Tongue (tissue), 2 donors: ENCODE results near the gene PPAT. TPM values are rescaled to one million over a fixed set of nuclear protein-coding genes. Genes with fewer than 3 reads are reported as not detected.
A peak's percentile ranks its signal among the peaks of the same experiment; 100 is the strongest.
"Not testable (repeated sequence)": the region's sequence is repeated elsewhere in the genome, so short reads cannot be mapped to it uniquely, and the experiment has no call there.

Experiments used
- DNase-seq: peaks from one replicate; pipeline ENCODE4 v3.0.0-alpha.2; 2015
- total RNA-seq: library from RNA; depleted of rRNA; stranded (reverse); fragments of >200 nt; gene quantifications from one replicate; pipeline ENCODE4 v1.2.3, GENCODE V29; 2014

PPAT gene
- 11.6 TPM for total RNA-seq

GRCh38 chr4:56435140-56435926, at the start of gene PPAT:
Gene PPAT, minus strand, starts transcription at chr4:56435615. Its CDS starts 138 bp downstream, at chr4:56435477.
- DNase-seq, result peak; percentile 99

GRCh38 chr4:56480691-56481090, 45.3 kb upstream of the PPAT start:
- no peak for DNase-seq

- no peak for DNase-seq
Observed at GRCh38 chr4:56477192-56477702, 41.8 kb upstream of the PPAT start.

- no peak for DNase-seq
Observed at GRCh38 chr4:56475917-56476316, 40.5 kb upstream of the PPAT start.

- no peak for DNase-seq
Observed at GRCh38 chr4:56469489-56470210, 34.2 kb upstream of the PPAT start.

- DNase-seq, result peak; percentile 65
Observed at GRCh38 chr4:56468097-56468422, 32.6 kb upstream of the PPAT start.

- DNase-seq, result peak; percentile 96
Observed at GRCh38 chr4:56467284-56468096, 32.1 kb upstream of the PPAT start, which contains the start of gene SRP72. Gene SRP72, plus strand, starts transcription at chr4:56467617. Its CDS starts 19 bp downstream, at chr4:56467636.

- DNase-seq, result peak; percentile 41
Observed at GRCh38 chr4:56466910-56467283, 31.5 kb upstream of the PPAT start.

GRCh38 chr4:56466296-56466761, 30.9 kb upstream of the PPAT start:
- DNase-seq, result peak; percentile 8

- DNase-seq, result no peak
Observed at GRCh38 chr4:56465599-56466295, 30.3 kb upstream of the PPAT start.

GRCh38 chr4:56464581-56464980, 29.2 kb upstream of the PPAT start:
- no peak for DNase-seq

- no peak for DNase-seq
Observed at GRCh38 chr4:56463711-56464110, 28.3 kb upstream of the PPAT start.

GRCh38 chr4:56462157-56462556, 26.7 kb upstream of the PPAT start:
- no peak for DNase-seq

- DNase-seq, result no peak
Observed at GRCh38 chr4:56460085-56460484, 24.7 kb upstream of the PPAT start.

- DNase-seq, result no peak
Observed at GRCh38 chr4:56450342-56450741, 14.9 kb upstream of the PPAT start.

GRCh38 chr4:56449475-56449874, 14.1 kb upstream of the PPAT start:
- DNase-seq, result not testable (repeated sequence)

- DNase-seq, result no peak
Observed at GRCh38 chr4:56448301-56448700, 12.9 kb upstream of the PPAT start.

- DNase-seq, result no peak
Observed at GRCh38 chr4:56445699-56446098, 10.3 kb upstream of the PPAT start.

GRCh38 chr4:56444719-56445118, 9.3 kb upstream of the PPAT start:
- no peak for DNase-seq

GRCh38 chr4:56440983-56441382, 5.6 kb upstream of the PPAT start:
- no peak for DNase-seq

- no peak for DNase-seq
Observed at GRCh38 chr4:56438766-56439165, 3.4 kb upstream of the PPAT start.

- peak; percentile 66 for DNase-seq
Observed at GRCh38 chr4:56434599-56435139, 746 bp downstream of the PPAT start.
